SK-N-SH (cell line): Measurements from ENCODE around the gene LPO.

Experiments used
- CHD2 ChIP-seq: fragments of 150-350 bp; IDR thresholded peaks from 2 replicates; pipeline ENCODE4 v1.6.1; 2018; ENCODE audit warnings: low read length; ENCODE audit not compliant: partially characterized antibody
- CTCF ChIP-seq: fragments of 200-600 bp; sonication (generic); IDR thresholded peaks from 2 replicates; pipeline ENCODE4 v1.6.1; 2017; ENCODE audit warnings: antibody characterized with exemption, mild to moderate bottlenecking, moderate library complexity
- ELF1 ChIP-seq: IDR thresholded peaks from 2 replicates; pipeline ENCODE4 v1.4.0; 2012
- EZH2phosphoT487 ChIP-seq: fragments of 200-600 bp; sonication (generic); IDR thresholded peaks from 2 replicates; pipeline ENCODE4 v1.6.1; 2017; ENCODE audit warnings: low read depth, mixed run types, mild to moderate bottlenecking, antibody characterized with exemption, moderate library complexity, borderline replicate concordance
- MAX ChIP-seq: IDR thresholded peaks from 2 replicates; pipeline ENCODE4 v1.4.0; 2012; ENCODE audit warnings: low read depth
- POLR2AphosphoS5 ChIP-seq: IDR thresholded peaks from 2 replicates; pipeline ENCODE4 v1.6.1; 2012; ENCODE audit warnings: low read depth, low read length
- REST ChIP-seq: IDR thresholded peaks from 2 replicates; pipeline ENCODE4 v1.6.1; 2012; ENCODE audit warnings: mild to moderate bottlenecking, low read depth, low read length, moderate library complexity
- RFX5 ChIP-seq: IDR thresholded peaks from 2 replicates; pipeline ENCODE4 v1.6.1; 2012; ENCODE audit warnings: mild to moderate bottlenecking, improper control_type of control experiment, low read length
- SMC3 ChIP-seq: IDR thresholded peaks from 2 replicates; pipeline ENCODE4 v1.6.1; 2012; ENCODE audit warnings: low read depth, low read length, improper control_type of control experiment
- TAF1 ChIP-seq: IDR thresholded peaks from 2 replicates; pipeline ENCODE4 v1.6.1; 2012; ENCODE audit warnings: low read depth, mild to moderate bottlenecking, low read length, moderate library complexity, borderline replicate concordance
- TCF12 ChIP-seq: IDR thresholded peaks from 2 replicates; pipeline ENCODE4 v1.4.0; 2012
- YY1 ChIP-seq: IDR thresholded peaks from 2 replicates; pipeline ENCODE4 v1.4.0; 2012; ENCODE audit warnings: low read depth, mild to moderate bottlenecking

- TF ChIP-seq TAF1 (no peak), TCF12 (no peak), CTCF (no peak), CHD2 (no peak), EZH2phosphoT487 (no peak), MAX (no peak), SMC3 (no peak), YY1 (no peak), RFX5 (no peak), POLR2AphosphoS5 (no peak), ELF1 (no peak), REST (no peak)
Observed at GRCh38 chr17:58267347-58268324, 29.3 kb downstream of the LPO start.
